HG03097 (cell line): ENCODE results near the gene CHST10.
"Not testable (repeated sequence)": the region's sequence is repeated elsewhere in the genome, so short reads cannot be mapped to it uniquely, and the experiment has no call there.

ENCODE experiments used
- ATAC-seq: cut with Tn5 transposase; IDR thresholded peaks from one replicate; pipeline ENCODE4 v1.9.1; 2021; ENCODE audit not compliant: unreplicated experiment, low FRiP score

Gene CHST10, protein sequence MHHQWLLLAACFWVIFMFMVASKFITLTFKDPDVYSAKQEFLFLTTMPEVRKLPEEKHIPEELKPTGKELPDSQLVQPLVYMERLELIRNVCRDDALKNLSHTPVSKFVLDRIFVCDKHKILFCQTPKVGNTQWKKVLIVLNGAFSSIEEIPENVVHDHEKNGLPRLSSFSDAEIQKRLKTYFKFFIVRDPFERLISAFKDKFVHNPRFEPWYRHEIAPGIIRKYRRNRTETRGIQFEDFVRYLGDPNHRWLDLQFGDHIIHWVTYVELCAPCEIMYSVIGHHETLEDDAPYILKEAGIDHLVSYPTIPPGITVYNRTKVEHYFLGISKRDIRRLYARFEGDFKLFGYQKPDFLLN

DNA sequence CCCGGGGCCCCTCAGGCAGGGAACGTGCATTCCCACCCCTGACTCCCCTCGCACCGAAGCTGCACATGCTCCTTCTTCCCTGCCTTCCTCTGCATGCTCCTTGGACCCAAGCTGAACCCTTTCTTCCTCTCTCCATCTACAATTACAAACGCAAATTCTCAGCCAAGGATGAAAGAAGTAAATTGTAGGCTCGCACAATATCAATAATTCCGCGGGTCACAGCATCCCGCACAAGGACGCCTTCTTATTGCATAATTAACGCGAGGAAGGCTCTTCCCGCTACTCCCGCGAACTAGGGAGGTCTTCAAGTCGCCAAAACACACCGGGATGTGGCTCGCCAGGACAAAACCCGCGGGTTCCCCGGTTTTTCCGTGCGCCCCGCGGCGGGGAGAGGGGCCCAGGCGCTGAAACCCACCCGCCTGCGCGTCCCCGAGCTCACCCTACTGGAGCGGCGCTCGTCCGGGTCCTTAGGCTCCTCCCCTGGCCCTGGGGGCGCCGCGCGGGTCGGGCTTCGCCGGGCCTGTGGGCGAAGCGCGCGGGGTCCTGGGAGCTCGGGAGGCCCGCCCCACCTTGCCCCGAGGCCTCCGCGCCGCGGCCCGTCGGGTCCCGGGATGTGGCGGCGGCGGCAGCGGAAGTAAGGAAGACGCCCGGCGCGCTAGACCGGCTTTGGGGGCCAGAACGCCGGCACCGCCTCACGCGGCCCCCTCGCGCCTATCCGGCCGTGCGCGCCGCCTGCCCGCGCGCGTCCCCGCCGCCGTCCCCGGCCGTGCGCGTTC is at the start of gene CHST10:
CHST10 (minus strand) TSS at position 734 of the 776 bp plus-strand sequence. CDS start 10,993 bp downstream, outside the sequence.
- ATAC-seq: peak; percentile 60

DNA sequence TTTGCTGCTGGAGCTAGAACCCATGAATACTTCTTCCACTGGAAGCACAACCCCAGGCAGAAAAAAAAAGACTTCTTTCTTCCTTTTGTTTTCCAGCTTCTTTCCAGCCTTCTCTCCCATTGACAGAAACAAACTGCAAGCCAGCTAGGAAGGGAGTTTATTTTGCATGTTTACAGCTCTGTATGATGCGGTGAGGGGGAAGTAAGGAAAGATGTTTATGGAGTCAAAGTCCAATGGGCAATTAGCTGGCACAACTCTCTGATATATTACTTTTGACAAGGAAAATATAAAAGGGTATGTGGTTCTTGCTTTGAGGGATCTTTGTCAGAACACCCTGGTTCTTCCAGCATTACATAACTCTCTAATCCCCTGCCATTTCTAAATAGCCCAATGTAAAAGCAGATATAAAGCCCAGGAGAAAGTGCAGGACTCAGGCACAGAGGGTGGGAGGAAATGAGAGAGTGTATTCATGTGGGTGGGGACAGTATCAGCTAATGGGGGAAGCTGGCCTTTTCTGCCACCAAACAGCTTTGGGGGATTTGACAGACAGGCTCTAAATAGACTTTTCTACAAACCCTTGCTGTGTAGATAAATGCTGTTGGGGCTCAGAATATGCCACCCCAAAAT is 43.5 kb upstream of the CHST10 start:
- no peak for ATAC-seq

- not testable (repeated sequence) for ATAC-seq
These were observed 38.9 kb upstream of the CHST10 start for GRCh38 chr2:100456357-100456756.

GRCh38 chr2:100453853-100454252 is 36.4 kb upstream of the CHST10 start:
- no peak for ATAC-seq

DNA sequence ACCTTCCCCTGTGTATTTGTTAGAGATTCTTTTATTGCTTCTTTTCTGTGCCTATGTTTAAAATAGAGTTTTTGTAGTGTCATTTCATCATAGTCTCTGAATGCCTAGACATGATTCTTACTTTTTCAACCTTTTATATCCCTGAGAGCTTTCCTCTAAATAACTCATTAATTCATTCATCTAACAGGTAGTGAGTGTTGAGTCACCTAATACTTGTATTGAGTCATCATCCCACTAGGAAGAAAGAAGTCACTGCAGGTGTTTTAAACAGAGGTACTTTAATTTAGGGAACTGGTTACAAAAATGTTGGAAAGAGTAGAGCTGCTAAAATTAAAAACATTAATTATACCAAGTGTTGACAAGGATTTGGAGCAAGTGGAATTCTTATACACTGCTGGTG is 34.3 kb upstream of the CHST10 start:
- ATAC-seq: no peak

DNA sequence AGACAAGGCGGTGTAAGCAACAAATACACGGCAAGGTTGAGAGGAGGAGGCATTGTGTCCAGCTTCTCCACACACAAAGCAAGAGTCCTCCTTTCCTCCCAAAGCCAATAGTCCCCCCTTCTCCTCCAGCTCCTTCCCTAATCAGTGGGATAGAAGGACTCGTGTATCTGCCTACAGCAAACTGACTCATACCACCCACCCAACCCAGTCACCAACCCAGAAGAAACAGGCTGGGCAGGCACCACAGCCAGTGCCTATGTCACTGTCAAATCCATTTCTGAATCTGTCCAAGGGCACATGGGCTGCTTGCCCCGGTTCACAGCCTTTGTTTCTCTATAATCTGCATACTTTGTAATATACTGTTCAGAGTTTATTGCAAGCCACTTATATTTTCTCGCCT is 33.6 kb upstream of the CHST10 start:
- no peak for ATAC-seq

GRCh38 chr2:100446696-100447095 is 29.2 kb upstream of the CHST10 start:
- no peak for ATAC-seq

GRCh38 chr2:100437751-100438150 is 20.3 kb upstream of the CHST10 start:
- ATAC-seq: no peak

GRCh38 chr2:100429726-100430125 is 12.3 kb upstream of the CHST10 start:
- ATAC-seq: no peak

GRCh38 chr2:100427627-100428258 is 10.3 kb upstream of the CHST10 start:
- ATAC-seq: no peak

GRCh38 chr2:100427111-100427510 is 9.6 kb upstream of the CHST10 start:
- ATAC-seq: no peak

GRCh38 chr2:100426384-100426720 is 8.9 kb upstream of the CHST10 start:
- ATAC-seq: no peak

DNA sequence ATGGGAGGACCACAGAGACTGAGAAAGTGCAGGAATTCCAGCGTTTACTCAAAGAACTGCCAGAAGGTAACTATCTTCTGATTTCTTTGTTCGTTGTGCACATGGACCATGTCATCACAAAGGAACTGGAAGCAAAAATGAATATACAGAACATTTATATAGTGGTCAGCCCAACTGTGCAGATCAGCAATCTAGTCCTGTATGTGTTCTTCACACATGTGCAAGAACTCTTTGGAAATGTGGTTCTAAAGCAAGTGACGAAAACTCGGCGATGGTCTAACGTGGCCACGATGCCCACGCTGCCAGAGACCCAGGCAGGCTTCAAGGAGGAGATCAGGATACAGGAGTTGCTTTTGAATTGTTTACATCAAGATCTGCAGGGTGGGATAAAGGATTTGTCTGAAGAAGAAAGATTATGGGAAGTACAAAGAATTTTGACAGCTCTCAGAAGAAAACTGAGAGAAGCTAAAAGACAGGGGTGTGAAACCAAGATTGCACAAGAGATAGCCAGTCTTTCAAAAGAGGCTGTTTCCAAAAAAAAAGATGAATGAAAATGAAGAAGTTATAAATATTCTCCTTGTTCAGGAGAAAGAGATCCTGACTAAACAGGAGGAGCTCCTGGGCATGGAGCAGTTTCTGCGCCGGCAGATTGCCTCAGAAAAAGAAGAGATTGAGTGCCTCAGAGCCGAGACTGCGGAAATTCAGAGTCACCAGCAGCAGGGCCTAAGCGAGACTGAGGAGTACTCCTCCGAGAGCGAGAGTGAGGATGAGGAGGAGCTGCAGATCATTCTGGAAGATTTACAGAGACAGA is 8.3 kb upstream of the CHST10 start:
- no peak for ATAC-seq

DNA sequence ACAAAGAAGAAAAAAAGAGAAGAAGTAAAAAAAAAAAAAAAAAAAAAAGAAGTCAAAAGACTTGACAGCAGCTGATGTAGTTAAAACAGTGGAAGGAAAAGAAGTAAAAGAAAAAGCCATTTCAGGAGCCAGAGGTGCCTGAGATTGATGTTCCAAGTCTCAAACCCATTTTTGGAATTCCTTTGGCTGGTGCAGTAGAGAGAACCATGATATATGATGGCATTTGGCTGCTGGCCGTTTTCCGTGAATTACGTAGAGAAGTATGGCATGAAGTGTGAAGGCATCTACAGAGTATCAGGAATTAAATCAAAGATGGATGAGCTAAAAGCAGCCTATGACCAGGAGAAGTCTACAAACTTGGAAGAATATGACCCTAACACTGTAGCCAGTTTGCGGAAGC is 7.6 kb upstream of the CHST10 start:
- ATAC-seq: no peak

DNA sequence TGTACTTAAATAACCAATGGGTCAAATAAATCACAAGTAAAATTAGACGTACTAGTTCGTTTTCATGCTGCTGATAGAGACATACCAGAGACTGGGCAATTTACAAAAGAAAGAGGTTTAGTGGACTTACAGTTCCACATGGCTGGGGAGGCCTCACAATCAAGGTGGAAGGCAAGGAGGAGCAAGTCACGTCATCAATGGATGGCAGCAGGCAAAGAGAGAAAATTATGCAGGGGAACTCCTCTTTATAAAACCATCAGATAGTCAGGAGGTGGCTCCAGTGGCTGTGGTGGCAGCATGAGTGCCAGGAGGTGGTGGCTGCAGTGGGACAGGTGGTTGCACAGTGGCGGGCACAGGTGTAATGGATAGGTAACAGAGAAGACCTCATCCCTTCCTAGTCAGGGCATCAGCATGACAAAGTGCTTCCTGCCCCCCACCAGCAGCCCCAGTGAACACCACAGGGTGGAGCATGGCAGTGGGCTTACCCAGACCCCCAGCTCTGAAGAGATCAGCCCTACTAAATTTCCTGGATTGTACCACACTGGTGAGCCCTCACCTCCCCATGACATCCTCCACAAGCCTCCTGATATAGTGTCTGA is 6.9 kb upstream of the CHST10 start:
- ATAC-seq: no peak

DNA sequence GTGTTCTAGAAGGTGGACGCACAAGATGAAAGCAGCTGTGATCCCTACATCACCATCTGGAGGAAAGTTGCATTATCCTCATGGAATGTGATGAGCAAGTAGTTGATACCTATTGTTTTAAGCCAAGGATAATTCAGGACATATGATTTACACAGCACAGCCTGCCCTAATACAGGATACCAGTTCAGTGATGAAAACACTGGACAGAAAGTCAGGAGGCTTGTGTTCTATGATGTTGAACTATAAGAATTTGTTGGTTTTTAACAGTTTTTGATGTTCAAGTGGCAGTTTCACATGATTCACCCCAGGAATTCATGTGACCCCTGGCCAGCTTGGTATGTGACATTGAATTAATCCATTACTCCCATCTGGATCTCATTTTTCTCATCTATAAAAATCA is 6.2 kb upstream of the CHST10 start:
- no peak for ATAC-seq

- no peak for ATAC-seq
These were observed 5.0 kb upstream of the CHST10 start for GRCh38 chr2:100422320-100423055.

- no peak for ATAC-seq
These were observed 2.4 kb upstream of the CHST10 start for GRCh38 chr2:100419915-100420314.

- no peak for ATAC-seq
These were observed 1.0 kb upstream of the CHST10 start for GRCh38 chr2:100418406-100418962.
